GM21360 (cell line): ENCODE data around the gene FLT1.

ENCODE experiments used
- ATAC-seq: cut with Tn5 transposase; IDR thresholded peaks from one replicate; pipeline ENCODE4 v1.9.1; 2021; ENCODE audit warnings: mild to moderate bottlenecking, moderate library complexity; ENCODE audit not compliant: unreplicated experiment

FLT1 gene, protein sequence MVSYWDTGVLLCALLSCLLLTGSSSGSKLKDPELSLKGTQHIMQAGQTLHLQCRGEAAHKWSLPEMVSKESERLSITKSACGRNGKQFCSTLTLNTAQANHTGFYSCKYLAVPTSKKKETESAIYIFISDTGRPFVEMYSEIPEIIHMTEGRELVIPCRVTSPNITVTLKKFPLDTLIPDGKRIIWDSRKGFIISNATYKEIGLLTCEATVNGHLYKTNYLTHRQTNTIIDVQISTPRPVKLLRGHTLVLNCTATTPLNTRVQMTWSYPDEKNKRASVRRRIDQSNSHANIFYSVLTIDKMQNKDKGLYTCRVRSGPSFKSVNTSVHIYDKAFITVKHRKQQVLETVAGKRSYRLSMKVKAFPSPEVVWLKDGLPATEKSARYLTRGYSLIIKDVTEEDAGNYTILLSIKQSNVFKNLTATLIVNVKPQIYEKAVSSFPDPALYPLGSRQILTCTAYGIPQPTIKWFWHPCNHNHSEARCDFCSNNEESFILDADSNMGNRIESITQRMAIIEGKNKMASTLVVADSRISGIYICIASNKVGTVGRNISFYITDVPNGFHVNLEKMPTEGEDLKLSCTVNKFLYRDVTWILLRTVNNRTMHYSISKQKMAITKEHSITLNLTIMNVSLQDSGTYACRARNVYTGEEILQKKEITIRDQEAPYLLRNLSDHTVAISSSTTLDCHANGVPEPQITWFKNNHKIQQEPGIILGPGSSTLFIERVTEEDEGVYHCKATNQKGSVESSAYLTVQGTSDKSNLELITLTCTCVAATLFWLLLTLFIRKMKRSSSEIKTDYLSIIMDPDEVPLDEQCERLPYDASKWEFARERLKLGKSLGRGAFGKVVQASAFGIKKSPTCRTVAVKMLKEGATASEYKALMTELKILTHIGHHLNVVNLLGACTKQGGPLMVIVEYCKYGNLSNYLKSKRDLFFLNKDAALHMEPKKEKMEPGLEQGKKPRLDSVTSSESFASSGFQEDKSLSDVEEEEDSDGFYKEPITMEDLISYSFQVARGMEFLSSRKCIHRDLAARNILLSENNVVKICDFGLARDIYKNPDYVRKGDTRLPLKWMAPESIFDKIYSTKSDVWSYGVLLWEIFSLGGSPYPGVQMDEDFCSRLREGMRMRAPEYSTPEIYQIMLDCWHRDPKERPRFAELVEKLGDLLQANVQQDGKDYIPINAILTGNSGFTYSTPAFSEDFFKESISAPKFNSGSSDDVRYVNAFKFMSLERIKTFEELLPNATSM (N-terminal part only)

DNA sequence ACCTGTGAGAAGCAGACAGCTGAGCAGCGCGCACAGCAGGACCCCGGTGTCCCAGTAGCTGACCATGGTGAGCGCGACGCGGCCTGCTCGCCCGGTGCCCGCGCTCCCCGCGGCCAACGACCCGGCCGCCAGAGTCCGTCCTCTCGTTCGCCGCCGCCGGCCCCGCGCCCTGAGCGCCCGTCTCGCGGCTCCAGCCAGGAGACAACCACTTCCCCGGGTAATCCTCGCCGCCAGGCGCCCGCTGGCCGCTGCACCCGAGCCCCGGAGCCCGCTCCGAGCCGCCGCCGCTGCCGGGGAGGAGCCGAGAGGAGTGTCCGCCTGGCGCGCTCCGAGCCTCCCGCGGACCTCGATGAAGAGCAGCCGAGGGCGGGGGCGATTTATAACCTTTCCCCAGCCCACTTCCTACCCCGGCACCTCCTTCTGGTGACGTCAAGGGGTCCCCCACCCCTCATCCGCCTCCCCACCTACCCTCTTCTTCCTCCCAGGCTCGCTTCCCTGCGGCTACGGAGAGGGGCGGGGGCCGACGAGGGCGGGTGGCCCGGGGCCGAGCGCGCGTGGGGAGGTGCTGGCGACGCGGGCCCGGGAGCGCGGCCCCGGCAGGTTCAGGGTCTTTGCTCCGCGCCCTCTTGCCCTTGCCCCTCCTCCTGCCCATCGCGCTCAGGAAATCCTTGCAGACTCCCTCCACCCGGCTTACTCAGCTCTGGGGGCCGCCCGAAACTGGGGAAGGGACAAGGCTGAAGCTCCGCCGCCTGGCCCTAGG is at the start of gene FLT1:
Gene FLT1 (minus strand): TSS at position 351 of the 760 bp plus-strand sequence. CDS start 285 bp downstream, at position 66.
- ATAC-seq = no peak

DNA sequence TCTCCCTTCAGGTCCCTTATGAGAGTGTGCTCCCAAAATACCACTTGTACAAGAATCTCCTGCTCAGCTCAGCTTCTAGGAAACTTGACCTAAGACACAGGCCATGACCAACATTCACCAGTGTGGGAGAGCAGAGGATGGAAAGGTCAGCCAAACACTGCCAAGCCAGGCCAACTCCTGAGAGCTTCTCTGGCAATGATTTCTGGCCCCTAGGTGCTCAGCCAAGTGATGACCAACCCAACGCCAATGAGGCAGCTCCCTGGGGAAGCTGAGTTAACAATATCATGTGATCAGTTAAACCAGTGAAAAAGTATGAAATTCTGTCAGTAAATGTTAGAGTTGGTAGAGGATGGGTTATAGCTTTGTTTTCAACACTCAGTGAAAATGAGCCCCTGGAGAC is 49.1 kb upstream of the FLT1 start:
- ATAC-seq = no peak

GRCh38 chr13:28542804-28543203 is 47.9 kb upstream of the FLT1 start:
- no peak for ATAC-seq

DNA sequence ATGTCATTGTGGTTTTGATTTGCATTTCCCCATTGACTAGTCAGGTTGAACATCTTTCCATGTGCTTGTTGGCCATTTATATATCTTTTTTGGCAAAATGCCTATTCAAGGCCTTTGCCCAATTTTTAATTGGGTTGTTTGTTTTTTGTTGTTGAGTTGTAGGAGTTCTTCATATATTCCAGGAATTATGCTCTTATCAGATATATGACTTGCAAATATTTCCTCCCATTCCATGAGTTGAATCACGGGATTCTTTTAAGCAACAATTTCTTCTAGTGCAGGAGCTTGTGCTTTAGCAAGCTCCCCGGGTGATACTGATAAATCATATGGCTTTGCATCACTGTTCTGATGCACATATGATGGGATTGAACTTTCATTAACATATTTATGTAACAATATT is 47.0 kb upstream of the FLT1 start:
- ATAC-seq = no peak

GRCh38 chr13:28540612-28541011 is 45.7 kb upstream of the FLT1 start:
- ATAC-seq = no peak

- no peak for ATAC-seq
These were observed 44.8 kb upstream of the FLT1 start for GRCh38 chr13:28539625-28540286.

GRCh38 chr13:28538932-28539331 is 44.0 kb upstream of the FLT1 start:
- ATAC-seq = no peak

GRCh38 chr13:28537171-28537570 is 42.2 kb upstream of the FLT1 start:
- no peak for ATAC-seq

GRCh38 chr13:28536371-28536770 is 41.4 kb upstream of the FLT1 start:
- no peak for ATAC-seq

DNA sequence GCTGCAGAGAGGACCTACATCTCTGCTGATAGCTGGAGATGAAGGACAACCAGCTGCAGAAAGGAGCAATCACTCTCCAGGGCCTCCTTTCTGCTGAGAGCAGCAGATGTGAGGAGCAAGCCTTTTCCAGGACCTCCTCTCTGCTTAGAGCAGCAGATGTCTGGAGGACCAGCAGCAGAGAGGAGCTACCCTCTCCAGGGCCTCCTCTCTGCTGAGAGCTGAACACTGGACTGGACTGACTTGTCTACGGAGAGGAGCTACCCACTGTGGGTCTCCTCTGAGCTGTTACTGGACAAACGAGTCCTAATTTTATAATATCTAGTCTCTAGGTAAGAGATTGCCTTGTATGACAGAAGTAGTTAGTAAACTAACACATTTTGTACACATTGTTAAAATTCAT is 40.8 kb upstream of the FLT1 start:
- no peak for ATAC-seq

- no peak for ATAC-seq
These were observed 39.9 kb upstream of the FLT1 start for GRCh38 chr13:28534801-28535200.

DNA sequence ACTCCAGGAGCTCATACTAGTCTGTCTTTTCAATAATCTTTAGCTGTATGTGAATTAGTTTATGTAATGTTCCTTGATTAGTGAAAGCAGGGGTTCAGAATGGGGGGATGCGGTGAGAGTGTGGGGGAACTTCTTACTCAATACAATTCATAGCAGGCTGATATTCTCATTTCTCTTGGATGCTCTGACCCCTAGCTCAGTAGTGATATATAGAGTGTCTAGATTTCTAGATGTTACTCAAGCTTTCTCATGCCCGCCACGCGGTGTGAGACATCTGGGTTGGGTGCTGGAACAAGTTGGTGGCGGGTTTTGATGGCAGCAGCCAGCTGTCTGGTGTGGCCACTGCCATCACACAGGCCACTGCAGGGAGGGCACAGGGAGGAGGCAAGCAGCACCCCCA is 39.3 kb upstream of the FLT1 start:
- no peak for ATAC-seq

GRCh38 chr13:28533441-28534166 is 38.7 kb upstream of the FLT1 start:
- ATAC-seq = no peak

DNA sequence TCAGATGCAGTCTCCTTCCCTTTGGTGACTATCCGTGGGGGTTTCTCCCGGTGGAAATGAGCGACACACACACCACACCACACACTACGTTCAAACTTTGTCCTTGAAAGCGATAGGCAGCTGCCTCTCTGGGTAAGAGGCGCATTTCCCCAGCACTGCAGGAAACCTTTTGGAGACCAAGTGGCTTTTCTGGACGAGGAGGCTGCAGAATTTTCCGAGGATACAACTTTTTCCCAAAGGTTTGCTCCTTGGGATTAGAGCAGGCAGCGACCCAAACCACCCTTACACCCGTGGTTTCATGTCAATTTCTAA is 38.2 kb upstream of the FLT1 start:
- no peak for ATAC-seq

- ATAC-seq = no peak
These were observed 37.6 kb upstream of the FLT1 start for GRCh38 chr13:28532388-28533124.

DNA sequence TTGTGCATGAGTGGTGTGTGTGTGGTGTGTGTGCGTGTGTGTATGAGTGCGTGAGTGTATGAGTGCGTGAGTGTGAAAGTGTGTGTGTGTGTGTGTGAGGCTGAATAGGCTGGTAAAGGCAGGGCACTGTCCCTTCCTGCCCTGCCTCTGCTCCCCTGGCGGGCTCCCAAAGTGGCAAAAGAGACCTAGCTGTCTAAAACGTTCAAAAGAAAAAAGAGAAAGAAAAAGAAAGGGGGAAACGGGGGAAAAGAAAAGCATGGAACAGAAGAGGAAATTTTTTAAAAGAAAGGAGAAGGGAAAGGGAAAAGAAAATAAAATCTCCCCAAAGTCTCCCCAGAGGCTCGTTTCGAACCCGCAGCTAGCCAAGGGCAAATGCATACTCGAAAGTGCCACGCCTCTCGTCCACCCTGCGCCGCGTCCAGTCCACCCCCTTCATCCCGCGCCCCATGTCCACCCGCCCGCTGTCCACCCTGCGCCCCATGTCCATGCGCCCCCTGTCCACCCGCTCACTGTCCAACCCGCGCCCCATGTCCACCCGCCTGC is 37.0 kb upstream of the FLT1 start:
- no peak for ATAC-seq

GRCh38 chr13:28531077-28531844 is 36.3 kb upstream of the FLT1 start:
- ATAC-seq = no peak

- ATAC-seq = no peak
These were observed 35.8 kb upstream of the FLT1 start for GRCh38 chr13:28530729-28531076.
